HepG2 (cell line): ENCODE measurements around the gene NEK3. TPM values are rescaled to one million over a fixed set of nuclear protein-coding genes. Genes with fewer than 3 reads are reported as not detected.

Experiments used
- CHD2 ChIP-seq: IDR thresholded peaks from 2 replicates; pipeline ENCODE4 v1.6.1; 2011; ENCODE audit warnings: low read depth, low read length, improper control_type of control experiment
- FIP1L1 ChIP-seq: fragments of 200-400 bp; formaldehyde crosslinking; IDR thresholded peaks from 2 replicates; pipeline ENCODE4 v1.6.1; 2018; ENCODE audit warnings: low read depth, mild to moderate bottlenecking, low read length, moderate library complexity, borderline replicate concordance; ENCODE audit not compliant: insufficient read depth
- ISX ChIP-seq: sonication (generic); formaldehyde crosslinking; conservative IDR thresholded peaks from 2 replicates; pipeline ENCODE4 v1.5.0; 2020; ENCODE audit warnings: missing genetic modification reagents
- MIER3 ChIP-seq: IDR thresholded peaks from 2 replicates; pipeline ENCODE4 v1.6.1; 2016; ENCODE audit warnings: missing compliant biosample characterization, borderline replicate concordance
- MTF1 ChIP-seq: sonication (generic); formaldehyde crosslinking; IDR thresholded peaks from 2 replicates; pipeline ENCODE4 v1.5.0; 2020; ENCODE audit warnings: missing genetic modification reagents
- PAX8 ChIP-seq: sonication (generic); formaldehyde crosslinking; IDR thresholded peaks from 2 replicates; pipeline ENCODE4 v1.8.0; 2022; ENCODE audit warnings: mild to moderate bottlenecking, missing genetic modification reagents, borderline replicate concordance
- RAD21 ChIP-seq: fragments of 450-650 bp; formaldehyde crosslinking; IDR thresholded peaks from 2 replicates; pipeline ENCODE4 v1.5.0; 2020; ENCODE audit warnings: mild to moderate bottlenecking
- SMAD9 ChIP-seq: sonication (generic); formaldehyde crosslinking; IDR thresholded peaks from 2 replicates; pipeline ENCODE4 v1.5.1; 2020; ENCODE audit warnings: mild to moderate bottlenecking, missing genetic modification reagents
- SNAPC2 ChIP-seq: sonication (generic); formaldehyde crosslinking; IDR thresholded peaks from 2 replicates; pipeline ENCODE4 v1.8.1; 2022; ENCODE audit warnings: mild to moderate bottlenecking, missing genetic modification reagents
- SP4 ChIP-seq: sonication (generic); formaldehyde crosslinking; IDR thresholded peaks from 2 replicates; pipeline ENCODE4 v1.8.1; 2023; ENCODE audit warnings: mild to moderate bottlenecking, missing genetic modification reagents
- TBX2 ChIP-seq: sonication (generic); formaldehyde crosslinking; IDR thresholded peaks from 2 replicates; pipeline ENCODE4 v1.5.0; 2020; ENCODE audit warnings: missing genetic modification reagents, mild to moderate bottlenecking, borderline replicate concordance
- TRIM22 ChIP-seq: fragments of 450-650 bp; IDR thresholded peaks from 2 replicates; pipeline ENCODE4 v1.6.1; 2017
- ZFP36L1 ChIP-seq: sonication (generic); formaldehyde crosslinking; IDR thresholded peaks from 2 replicates; pipeline ENCODE4 v1.8.0; 2022; ENCODE audit warnings: mild to moderate bottlenecking, missing genetic modification reagents, moderate library complexity
- ZFP41 ChIP-seq: sonication (generic); formaldehyde crosslinking; IDR thresholded peaks from 2 replicates; pipeline ENCODE4 v1.4.0; 2020; ENCODE audit warnings: mild to moderate bottlenecking, missing genetic modification reagents, borderline replicate concordance
- ZNF235 ChIP-seq: sonication (generic); formaldehyde crosslinking; IDR thresholded peaks from 2 replicates; pipeline ENCODE4 v1.8.1; 2023; ENCODE audit warnings: mild to moderate bottlenecking, missing genetic modification reagents, borderline replicate concordance
- ZNF446 ChIP-seq: sonication (generic); formaldehyde crosslinking; IDR thresholded peaks from 2 replicates; pipeline ENCODE4 v1.5.0; 2020; ENCODE audit warnings: mild to moderate bottlenecking, missing genetic modification reagents
- ZNF484 ChIP-seq: sonication (generic); formaldehyde crosslinking; IDR thresholded peaks from 2 replicates; pipeline ENCODE4 v1.5.1; 2020; ENCODE audit warnings: mild to moderate bottlenecking, low read depth, missing genetic modification reagents, borderline replicate concordance
- ZNF678 ChIP-seq: sonication (generic); formaldehyde crosslinking; IDR thresholded peaks from 2 replicates; pipeline ENCODE4 v1.4.0; 2020; ENCODE audit warnings: mild to moderate bottlenecking, missing genetic modification reagents
- polyA plus RNA-seq, 8 experiments: library from polyadenylated mRNA; depleted of rRNA in 3 of 8; stranded (reverse) in 7 of 8; unstranded in 1 of 8; fragments of >200 nt; fragmentation: Illumina TruSeq in 4 of 8; extraction: Trizol in 4 of 8; gene quantifications; 2 replicates each; pipeline versions ENCODE4 v1.2.1 to v1.2.3, GENCODE V29; 2011 to 2016; ENCODE audit warnings: low read depth in 4 of 8, missing spikeins in 1 of 8, mixed read lengths in 1 of 8; ENCODE audit not compliant: insufficient read depth in 1 of 8
- total RNA-seq, 5 experiments: library from RNA; depleted of rRNA; stranded (reverse); fragments of >200 nt; fragmentation: Illumina TruSeq; extraction: Trizol; gene quantifications; 2 replicates each; pipeline ENCODE4 v1.2.3, GENCODE V29; 2016; ENCODE audit warnings: low read depth in 1 of 5
- TF ChIP-seq, protein P1 (sequence below): sonication (generic); formaldehyde crosslinking; IDR thresholded peaks from 2 replicates; pipeline ENCODE4 v1.4.0; 2020; ENCODE audit warnings: missing genetic modification reagents, borderline replicate concordance
- TF ChIP-seq, protein P2 (sequence below): IDR thresholded peaks from 2 replicates; pipeline ENCODE4 v1.6.1; 2016; ENCODE audit warnings: low read depth, control low read depth
- TF ChIP-seq, protein P3 (sequence below): IDR thresholded peaks from 2 replicates; pipeline ENCODE4 v1.6.1; 2016; ENCODE audit warnings: mild to moderate bottlenecking, missing biosample characterization, missing genetic modification reagents

NEK3 gene
- total and polyA plus RNA-seq, 2 of the 13 experiments (the other 11 are each of a cell fraction or from before 2014, with no cell fraction given): 36.7 to 68.2 TPM

DNA sequence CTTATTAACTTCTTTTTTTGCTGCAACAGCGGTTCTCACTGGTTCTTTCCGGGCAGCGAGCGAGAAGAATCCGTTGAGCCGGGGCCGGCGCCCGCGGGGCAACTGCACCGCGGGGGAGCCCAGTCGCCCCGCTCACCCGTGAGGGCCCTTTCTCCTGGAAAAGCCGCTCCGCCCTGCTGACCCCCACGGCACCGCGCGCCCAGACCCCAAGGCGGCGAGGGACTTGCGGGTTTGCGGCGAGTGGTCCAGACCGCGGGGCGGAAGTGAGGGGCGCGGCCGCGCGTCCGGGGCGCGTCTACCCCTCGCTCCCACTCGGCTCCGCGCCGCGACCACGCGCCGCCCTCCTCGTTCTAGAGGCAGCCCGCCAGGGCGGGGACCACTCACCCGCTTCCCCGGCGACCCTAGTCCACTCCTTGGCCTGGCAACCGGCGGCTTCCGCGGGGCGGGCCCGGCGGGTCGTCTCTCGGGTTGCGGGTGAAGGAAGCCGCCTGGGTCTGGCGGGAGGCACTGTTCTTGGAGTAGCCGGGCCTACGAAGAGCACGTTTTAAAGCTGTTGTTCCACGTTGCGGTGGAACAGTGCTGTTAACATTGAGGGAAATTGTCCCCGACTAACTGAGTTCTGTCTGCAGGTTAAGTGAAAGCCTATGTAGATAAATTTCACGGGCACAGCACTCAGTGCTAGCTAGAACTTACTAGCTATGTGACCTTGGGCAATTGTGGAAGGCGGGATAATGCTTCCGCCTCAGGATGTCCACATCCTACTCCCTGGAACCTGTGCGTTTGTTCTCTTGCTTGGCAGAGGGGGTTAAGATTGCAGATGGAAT lies at the start of gene NEK3 (continued):
- TF ChIP-seq, protein P1, sequence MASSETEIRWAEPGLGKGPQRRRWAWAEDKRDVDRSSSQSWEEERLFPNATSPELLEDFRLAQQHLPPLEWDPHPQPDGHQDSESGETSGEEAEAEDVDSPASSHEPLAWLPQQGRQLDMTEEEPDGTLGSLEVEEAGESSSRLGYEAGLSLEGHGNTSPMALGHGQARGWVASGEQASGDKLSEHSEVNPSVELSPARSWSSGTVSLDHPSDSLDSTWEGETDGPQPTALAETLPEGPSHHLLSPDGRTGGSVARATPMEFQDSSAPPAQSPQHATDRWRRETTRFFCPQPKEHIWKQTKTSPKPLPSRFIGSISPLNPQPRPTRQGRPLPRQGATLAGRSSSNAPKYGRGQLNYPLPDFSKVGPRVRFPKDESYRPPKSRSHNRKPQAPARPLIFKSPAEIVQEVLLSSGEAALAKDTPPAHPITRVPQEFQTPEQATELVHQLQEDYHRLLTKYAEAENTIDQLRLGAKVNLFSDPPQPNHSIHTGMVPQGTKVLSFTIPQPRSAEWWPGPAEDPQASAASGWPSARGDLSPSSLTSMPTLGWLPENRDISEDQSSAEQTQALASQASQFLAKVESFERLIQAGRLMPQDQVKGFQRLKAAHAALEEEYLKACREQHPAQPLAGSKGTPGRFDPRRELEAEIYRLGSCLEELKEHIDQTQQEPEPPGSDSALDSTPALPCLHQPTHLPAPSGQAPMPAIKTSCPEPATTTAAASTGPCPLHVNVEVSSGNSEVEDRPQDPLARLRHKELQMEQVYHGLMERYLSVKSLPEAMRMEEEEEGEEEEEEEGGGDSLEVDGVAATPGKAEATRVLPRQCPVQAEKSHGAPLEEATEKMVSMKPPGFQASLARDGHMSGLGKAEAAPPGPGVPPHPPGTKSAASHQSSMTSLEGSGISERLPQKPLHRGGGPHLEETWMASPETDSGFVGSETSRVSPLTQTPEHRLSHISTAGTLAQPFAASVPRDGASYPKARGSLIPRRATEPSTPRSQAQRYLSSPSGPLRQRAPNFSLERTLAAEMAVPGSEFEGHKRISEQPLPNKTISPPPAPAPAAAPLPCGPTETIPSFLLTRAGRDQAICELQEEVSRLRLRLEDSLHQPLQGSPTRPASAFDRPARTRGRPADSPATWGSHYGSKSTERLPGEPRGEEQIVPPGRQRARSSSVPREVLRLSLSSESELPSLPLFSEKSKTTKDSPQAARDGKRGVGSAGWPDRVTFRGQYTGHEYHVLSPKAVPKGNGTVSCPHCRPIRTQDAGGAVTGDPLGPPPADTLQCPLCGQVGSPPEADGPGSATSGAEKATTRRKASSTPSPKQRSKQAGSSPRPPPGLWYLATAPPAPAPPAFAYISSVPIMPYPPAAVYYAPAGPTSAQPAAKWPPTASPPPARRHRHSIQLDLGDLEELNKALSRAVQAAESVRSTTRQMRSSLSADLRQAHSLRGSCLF (CRISPR knock-in tag): peak; percentile 77; the same call in 1 of the 2 replicates
- TF ChIP-seq ZNF484 (CRISPR knock-in tag): no peak
- peak; percentile 54 for TF ChIP-seq RAD21 (CRISPR knock-in tag)
- peak; percentile 81 for TF ChIP-seq MTF1
- no peak for TF ChIP-seq SNAPC2 (CRISPR knock-in tag)
- no peak for TF ChIP-seq CHD2
- TF ChIP-seq MIER3 (CRISPR knock-in tag): no peak
- peak; percentile 95 for TF ChIP-seq ISX (CRISPR knock-in tag)
- peak; percentile 76 for TF ChIP-seq TBX2 (CRISPR knock-in tag)
- 0 out of 2 replicates have a peak, but pooled peaks have one; percentile 63 for TF ChIP-seq FIP1L1
- no peak for TF ChIP-seq TRIM22
- TF ChIP-seq ZFP41: peak; percentile 98
- TF ChIP-seq, protein P2, sequence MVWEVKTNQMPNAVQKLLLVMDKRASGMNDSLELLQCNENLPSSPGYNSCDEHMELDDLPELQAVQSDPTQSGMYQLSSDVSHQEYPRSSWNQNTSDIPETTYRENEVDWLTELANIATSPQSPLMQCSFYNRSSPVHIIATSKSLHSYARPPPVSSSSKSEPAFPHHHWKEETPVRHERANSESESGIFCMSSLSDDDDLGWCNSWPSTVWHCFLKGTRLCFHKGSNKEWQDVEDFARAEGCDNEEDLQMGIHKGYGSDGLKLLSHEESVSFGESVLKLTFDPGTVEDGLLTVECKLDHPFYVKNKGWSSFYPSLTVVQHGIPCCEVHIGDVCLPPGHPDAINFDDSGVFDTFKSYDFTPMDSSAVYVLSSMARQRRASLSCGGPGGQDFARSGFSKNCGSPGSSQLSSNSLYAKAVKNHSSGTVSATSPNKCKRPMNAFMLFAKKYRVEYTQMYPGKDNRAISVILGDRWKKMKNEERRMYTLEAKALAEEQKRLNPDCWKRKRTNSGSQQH (CRISPR knock-in tag): 0 out of 2 replicates have a peak, but pooled peaks have one; percentile 24
- no peak for TF ChIP-seq ZFP36L1
- no peak for TF ChIP-seq PAX8 (CRISPR knock-in tag)
- peak; percentile 66; the same call in 1 of the 2 replicates for TF ChIP-seq ZNF678
- TF ChIP-seq ZNF235 (CRISPR knock-in tag): peak; percentile 68; the same call in 1 of the 2 replicates
- TF ChIP-seq, protein P3, sequence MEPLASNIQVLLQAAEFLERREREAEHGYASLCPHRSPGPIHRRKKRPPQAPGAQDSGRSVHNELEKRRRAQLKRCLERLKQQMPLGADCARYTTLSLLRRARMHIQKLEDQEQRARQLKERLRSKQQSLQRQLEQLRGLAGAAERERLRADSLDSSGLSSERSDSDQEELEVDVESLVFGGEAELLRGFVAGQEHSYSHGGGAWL: peak; percentile 68; the same call in 1 of the 2 replicates
- TF ChIP-seq SP4 (CRISPR knock-in tag): peak; percentile 44
- TF ChIP-seq ZNF446: peak; percentile 74; the same call in 1 of the 2 replicates
- peak; percentile 93; the same call in 1 of the 2 replicates for TF ChIP-seq SMAD9
